ENCODE results near the gene FTSJ1. TPM values are rescaled to one million over a fixed set of nuclear protein-coding genes. Genes with fewer than 3 reads are reported as not detected.

FTSJ1 gene
- total and polyA plus RNA-seq, 2 of the 8 experiments (the other 6 are each of a cell fraction or from before 2014, with no cell fraction given): 62.4 to 80.4 TPM

GRCh38 chrX:48505481-48505880, 29.5 kb downstream of the FTSJ1 start:
- H3K56ac ChIP-seq (replicated peaks; ENCODE audit: insufficient read length, low read depth, low read length): no peak overlapping the region
- no peak overlapping the region for H3K4me3 ChIP-seq (ENCODE audit: extremely low read depth in 1 of 4, insufficient read depth in 2 of 4, low read depth in 3 of 4, low read length in 4 of 4)
- H3K4me1 ChIP-seq (replicated peaks in 1 of 4; ENCODE audit: control insufficient read depth in 3 of 4, insufficient read depth in 4 of 4, low read length in 3 of 4): peaks cover 0 to 5% (median 2%) of the 10 kb centered on the region in 4 experiments; a peak in 4 of 7 replicates
- H4K5ac ChIP-seq (ENCODE audit: insufficient read length, low read depth, low read length): no peak overlapping the region
- H3K79me1 ChIP-seq (ENCODE audit: low read depth, low read length): no peaks in the 10 kb centered on the region
- no peak for FAIRE-seq
- no peak for DNase-seq (ENCODE audit: low read depth in 1 of 2, low spot score in 2 of 2)
- H2AFZ ChIP-seq (ENCODE audit: low read length): no peak overlapping the region
- no peaks in the 10 kb centered on the region for H3K9me3 ChIP-seq (ENCODE audit: insufficient read depth in 2 of 2, low read depth in 1 of 2, low read length in 1 of 2)
- no peak overlapping the region for H3K27ac ChIP-seq (ENCODE audit: low read depth, low read length)
- H3K4me2 ChIP-seq (ENCODE audit: insufficient read depth in 1 of 2, low read depth in 2 of 2, low read length in 2 of 2): no peak overlapping the region
- no peaks in the 10 kb centered on the region for H4K20me1 ChIP-seq (replicated peaks in 1 of 2; ENCODE audit: control insufficient read depth in 1 of 2, insufficient read depth in 2 of 2, low read length in 2 of 2)
- no peak overlapping the region for H2BK5ac ChIP-seq (ENCODE audit: low read depth, low read length)
- H2BK20ac ChIP-seq (ENCODE audit: low read length): no peak overlapping the region
- no peaks in the 10 kb centered on the region for H3K79me2 ChIP-seq (ENCODE audit: control insufficient read depth in 1 of 2, insufficient read depth in 2 of 2, low read length in 2 of 2)
- no peak for TF ChIP-seq NANOG (IDR thresholded peaks at IDR 0.05; ENCODE audit: insufficient read depth, low read depth, low read length, poor library complexity, severe bottlenecking)
- TF ChIP-seq GABPA (IDR thresholded peaks at IDR 0.05; ENCODE audit: borderline replicate concordance, insufficient read depth, low read length): no peak
- TF ChIP-seq TAF1 (IDR thresholded peaks at IDR 0.05; ENCODE audit: low read depth, low read length): no peak
- no peak for TF ChIP-seq NRF1 (IDR thresholded peaks at IDR 0.05; ENCODE audit: low read depth, low read length)
- no peak for TF ChIP-seq EP300 (IDR thresholded peaks at IDR 0.05; ENCODE audit: borderline replicate concordance in 1 of 2, low read depth in 2 of 2, low read length in 2 of 2)
- no peak for TF ChIP-seq SIN3A (conservative IDR thresholded peaks at IDR 0.05 in 1 of 2, IDR thresholded peaks at IDR 0.05 in 1 of 2; ENCODE audit: low read depth in 1 of 2, low read length in 2 of 2)
- TF ChIP-seq SIRT6 (IDR thresholded peaks at IDR 0.05; ENCODE audit: low read length): no peak
- no peak for TF ChIP-seq CREB1 (IDR thresholded peaks at IDR 0.05)
- no peak for TF ChIP-seq POLR2A (IDR thresholded peaks at IDR 0.05; ENCODE audit: control extremely low read depth in 1 of 2, low read depth in 2 of 2, low read length in 2 of 2)
- no peak for TF ChIP-seq CHD2 (IDR thresholded peaks at IDR 0.05; ENCODE audit: low read length)
- H3K36me3 ChIP-seq (ENCODE audit: control insufficient read depth in 2 of 4, insufficient read depth in 4 of 4, low read length in 3 of 4): no peaks in the 10 kb centered on the region
- ChIA-PET CTCF (ENCODE audit: partially characterized antibody) (no interaction called here), POLR2A (ENCODE audit: partially characterized antibody) (no interaction called here)
- H3K27me3 ChIP-seq (replicated peaks in 1 of 4; ENCODE audit: control insufficient read depth in 3 of 4, extremely low read depth in 1 of 4, insufficient read depth in 3 of 4, low read length in 3 of 4): no peaks in the 10 kb centered on the region; a peak in 2 of 7 replicates
- no peak overlapping the region for H2BK15ac ChIP-seq (ENCODE audit: low read length)
- H3K18ac ChIP-seq (ENCODE audit: extremely low read depth, low read length): no peak overlapping the region
- H3K23me2 ChIP-seq (ENCODE audit: low read depth, low read length): no peaks in the 10 kb centered on the region; the same call in 1 of the 2 replicates
- H3K9ac ChIP-seq (replicated peaks in 1 of 4; ENCODE audit: extremely low read depth in 1 of 4, low read depth in 3 of 4, low read length in 3 of 4): no peak overlapping the region
- no peak overlapping the region for H2AK5ac ChIP-seq (ENCODE audit: low read depth, low read length)
- H4K8ac ChIP-seq (ENCODE audit: extremely low read depth, insufficient read depth, low read length): no peak overlapping the region
- no peak overlapping the region for H2BK12ac ChIP-seq (ENCODE audit: low read depth, low read length)
- no peak overlapping the region for H2BK120ac ChIP-seq (replicated peaks; ENCODE audit: low read depth, low read length)
- no peak overlapping the region for H4K91ac ChIP-seq (replicated peaks; ENCODE audit: insufficient read length, low read length)
- H3K4ac ChIP-seq (replicated peaks; ENCODE audit: insufficient read length, low read depth, low read length): no peak overlapping the region
- no peak overlapping the region for H3K23ac ChIP-seq (ENCODE audit: insufficient read length)
- WGBS, 2 experiments (ENCODE audit: extremely low coverage in 1 of 2, insufficient coverage in 1 of 2, insufficient read length in 1 of 2, insufficient replicate concordance in 2 of 2, low coverage in 1 of 2, low lambda C conversion rate in 2 of 2, missing lambda C conversion rate in 1 of 2): 77% methylated on average over 5 of the region's 5 CpGs; no CpG with 5 or more reads in 1 of the 2 experiments
- no peak overlapping the region for H3K14ac ChIP-seq (ENCODE audit: insufficient read length)

Measured in H1 (cell line).